OCI-M1 (cell line): ENCODE measurements around the gene OR52I1.

Experiments
- DNase-seq: peaks from one replicate; lab custom pipeline; 2025; lab: John Stamatoyannopoulos, UW

The OR52I1 gene

GRCh38 chr11:4593739-4594138 lies at the start of gene OR52I1:
Gene OR52I1 (plus strand): TSS chr11:4594039. CDS start chr11:4594039, 0 bp downstream.
- DNase-seq, result no peak

DNA sequence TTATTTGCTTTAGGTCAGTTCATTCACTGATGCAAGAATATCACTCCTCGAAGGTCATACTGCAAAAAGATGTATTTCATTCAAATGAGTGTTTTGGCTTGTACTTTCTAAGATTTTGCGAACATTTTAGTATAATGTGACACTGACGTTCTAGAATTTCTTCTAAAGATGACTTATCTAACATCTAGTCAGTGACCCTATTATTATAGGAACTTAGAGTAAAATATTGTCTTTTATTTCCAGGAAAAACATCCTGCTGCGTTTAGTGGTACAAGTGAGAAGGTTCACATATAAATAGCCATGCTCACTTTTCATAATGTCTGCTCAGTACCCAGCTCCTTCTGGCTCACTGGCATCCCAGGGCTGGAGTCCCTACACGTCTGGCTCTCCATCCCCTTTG lies 48.9 kb upstream of the OR52I1 start, which contains the start of gene OR52M1:
OR52M1 (plus strand) TSS at position 301 of the 400 bp plus-strand sequence; CDS start at position 301, 0 bp downstream.
- no peak for DNase-seq

DNA sequence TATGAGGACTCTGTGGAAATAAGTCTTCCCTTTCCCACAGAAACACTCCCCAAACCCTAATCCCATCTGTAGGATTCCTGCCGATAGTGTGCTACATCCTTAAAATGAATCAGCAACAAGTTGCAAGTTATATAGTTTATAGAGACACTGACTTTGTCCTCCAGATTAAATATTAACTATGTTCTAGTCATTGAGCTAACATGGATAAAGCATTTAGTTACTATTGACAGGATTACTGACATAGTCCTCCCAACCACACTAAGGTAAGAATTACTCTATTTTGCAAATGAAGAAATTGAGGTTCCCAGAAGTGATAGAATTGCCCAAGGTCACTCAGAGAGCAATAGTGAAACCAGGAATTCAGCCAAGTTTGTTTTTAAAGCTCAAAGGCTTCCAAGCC lies 47.0 kb upstream of the OR52I1 start:
- no peak for DNase-seq

- no peak for DNase-seq
Measured at GRCh38 chr11:4547416-4547815, 46.4 kb upstream of the OR52I1 start.

- no peak for DNase-seq
Measured at GRCh38 chr11:4551346-4551979, 42.4 kb upstream of the OR52I1 start.

GRCh38 chr11:4559527-4560440 lies 34.1 kb upstream of the OR52I1 start:
- no peak for DNase-seq

DNA sequence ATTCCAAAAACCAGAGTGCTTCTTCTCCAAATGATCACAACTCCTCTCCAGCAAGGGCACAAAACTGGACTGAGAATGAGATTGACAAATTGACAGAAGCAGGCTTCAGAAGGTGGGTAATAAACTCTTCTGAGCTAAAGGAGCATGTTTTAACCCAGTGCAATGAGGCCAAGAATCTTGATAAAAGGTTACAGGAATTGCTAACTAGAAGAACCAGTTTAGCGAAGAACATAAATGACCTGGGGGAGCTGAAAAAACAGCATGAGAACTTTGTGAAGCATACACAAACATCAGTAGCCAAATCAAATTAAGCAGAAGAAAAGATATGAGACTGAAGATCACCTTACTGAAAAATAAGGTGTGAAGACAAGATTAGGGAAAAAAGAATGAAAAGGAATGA lies 33.4 kb upstream of the OR52I1 start:
- no peak for DNase-seq

DNA sequence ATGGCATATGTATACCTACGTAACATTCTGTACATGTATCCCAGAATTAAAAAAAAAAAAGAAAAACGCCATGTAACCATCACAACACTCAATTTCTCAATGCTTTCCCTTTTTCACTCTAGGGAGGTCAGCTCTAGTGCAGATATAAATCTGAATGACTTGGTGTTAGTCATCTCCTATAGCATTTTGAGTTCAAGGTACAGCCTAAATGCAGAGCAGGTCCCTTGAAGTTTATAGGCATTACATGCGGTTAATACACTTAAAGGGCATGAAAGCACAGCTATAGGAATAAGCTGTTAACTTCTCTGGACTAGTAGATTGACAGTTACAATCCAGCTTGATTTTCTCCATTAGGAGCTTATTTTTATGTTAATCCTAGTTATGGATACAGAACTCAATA lies 28.5 kb upstream of the OR52I1 start:
- DNase-seq, result no peak

DNA sequence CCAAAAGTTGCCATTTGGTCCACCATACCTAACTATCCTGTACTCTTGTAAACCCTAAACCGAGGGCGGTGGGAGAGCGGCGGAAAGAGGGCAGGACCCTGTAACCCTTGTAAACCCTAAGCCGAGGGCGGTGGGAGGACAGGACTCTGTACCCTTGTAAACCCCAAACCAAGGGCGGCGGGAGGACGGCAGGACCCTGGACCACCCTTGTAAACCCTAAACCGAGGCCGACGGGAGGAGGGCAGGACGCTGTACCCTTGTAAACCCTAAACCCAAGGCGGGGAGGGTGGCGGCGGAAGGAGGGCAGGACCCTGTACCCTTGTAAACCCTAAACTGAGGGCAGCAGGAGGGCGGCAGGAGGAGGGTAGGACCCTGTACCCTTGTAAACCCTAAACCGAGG lies 24.8 kb upstream of the OR52I1 start:
- DNase-seq, result no peak

DNA sequence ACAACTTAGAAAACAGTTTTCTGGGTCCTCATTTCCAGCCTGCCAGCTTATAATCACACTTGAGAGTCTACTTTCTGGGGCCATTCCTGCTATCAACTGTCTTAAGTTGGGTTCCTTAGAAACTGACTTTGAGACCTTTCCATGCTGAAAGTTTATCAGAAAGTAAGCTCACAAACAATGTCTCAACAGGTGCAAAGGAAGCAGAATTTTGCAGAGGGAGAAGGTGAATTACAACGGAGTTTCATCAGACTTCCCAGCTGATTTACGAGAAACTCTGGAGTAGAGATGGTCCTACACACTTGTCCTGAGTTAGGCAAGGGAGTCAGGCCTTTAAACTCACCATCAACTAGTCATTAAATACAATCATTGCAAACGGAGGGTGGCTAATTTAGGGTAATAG lies 17.0 kb upstream of the OR52I1 start:
- DNase-seq, result peak; percentile 10

- no peak for DNase-seq
Measured at GRCh38 chr11:4577761-4578160, 16.1 kb upstream of the OR52I1 start.

GRCh38 chr11:4578624-4579023 lies 15.2 kb upstream of the OR52I1 start:
- no peak for DNase-seq

DNA sequence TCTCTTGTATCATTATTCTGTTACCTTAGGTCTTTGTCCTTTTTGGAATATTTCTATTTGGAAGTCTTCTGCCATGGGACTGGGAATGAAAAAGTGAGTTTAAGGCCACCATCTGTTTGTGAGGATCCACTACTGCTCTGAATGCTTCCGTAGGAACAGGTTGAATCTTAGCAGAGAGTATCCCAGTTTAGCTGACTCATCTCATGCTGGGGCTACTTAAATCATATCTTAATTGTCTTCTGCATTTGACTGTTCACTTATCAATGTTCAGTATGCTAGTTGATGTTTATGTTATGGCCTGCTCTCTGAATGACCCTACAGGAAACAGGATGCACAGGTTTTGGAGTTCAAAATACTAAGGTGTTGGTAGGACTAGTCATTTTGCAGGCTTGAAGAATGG lies 13.7 kb upstream of the OR52I1 start:
- DNase-seq, result peak; percentile 22

DNA sequence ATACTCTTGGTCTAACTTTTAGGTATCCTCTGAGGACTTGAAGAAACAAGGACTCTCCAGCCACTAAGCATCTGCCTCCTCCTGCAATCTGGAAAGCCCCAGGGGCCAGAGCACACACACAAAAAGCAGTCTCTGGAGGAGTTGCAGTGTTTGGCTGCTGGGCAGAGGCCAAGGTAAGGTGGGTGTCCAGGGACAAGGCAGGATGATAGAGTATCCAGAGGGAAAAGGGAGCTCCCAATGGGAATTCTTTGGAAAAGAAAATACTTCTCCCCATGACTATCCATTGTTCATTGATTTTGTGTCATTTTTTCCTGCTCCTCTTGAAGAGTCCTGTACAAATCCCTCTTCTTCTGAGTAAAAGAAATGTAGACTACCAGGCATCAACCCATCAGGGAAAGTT lies 12.4 kb upstream of the OR52I1 start, which contains the start of gene OR52I2:
OR52I2 (plus strand) TSS at position 301 of the 400 bp plus-strand sequence.
- DNase-seq, result no peak

DNA sequence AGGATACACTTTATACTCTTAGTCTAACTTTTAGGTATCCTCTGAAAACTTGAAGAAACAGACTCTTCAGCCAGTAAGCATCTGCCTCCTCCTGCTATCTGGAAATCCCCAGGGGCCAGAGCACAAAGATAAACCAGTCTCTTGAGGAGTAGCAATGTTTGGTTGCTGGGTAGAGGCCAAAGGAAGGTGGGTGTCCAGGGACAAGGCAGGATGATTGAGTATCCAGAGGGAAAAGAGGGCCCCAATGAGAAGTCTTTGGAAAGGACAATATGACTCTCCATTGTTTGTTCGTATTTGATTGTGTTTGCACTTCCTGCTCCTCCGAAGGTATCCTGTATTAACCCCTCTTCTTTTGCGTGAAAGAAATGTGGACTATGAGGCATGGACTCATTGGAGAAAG lies 4.8 kb upstream of the OR52I1 start:
- DNase-seq, result no peak

GRCh38 chr11:4605057-4605456 lies 11.2 kb downstream of the OR52I1 start:
- no peak for DNase-seq

- no peak for DNase-seq
Measured at GRCh38 chr11:4606231-4607015, 12.6 kb downstream of the OR52I1 start.

- peak; percentile 13 for DNase-seq
Measured at GRCh38 chr11:4607096-4607495, 13.3 kb downstream of the OR52I1 start.

GRCh38 chr11:4607781-4608666 lies 14.2 kb downstream of the OR52I1 start, which contains the start of gene TRIM68:
Gene TRIM68 (minus strand): TSS chr11:4608231. CDS start chr11:4605504, 2,727 bp downstream.
- DNase-seq, result peak; percentile 97

GRCh38 chr11:4610258-4610935 lies 16.6 kb downstream of the OR52I1 start:
- peak; percentile 40 for DNase-seq

DNA sequence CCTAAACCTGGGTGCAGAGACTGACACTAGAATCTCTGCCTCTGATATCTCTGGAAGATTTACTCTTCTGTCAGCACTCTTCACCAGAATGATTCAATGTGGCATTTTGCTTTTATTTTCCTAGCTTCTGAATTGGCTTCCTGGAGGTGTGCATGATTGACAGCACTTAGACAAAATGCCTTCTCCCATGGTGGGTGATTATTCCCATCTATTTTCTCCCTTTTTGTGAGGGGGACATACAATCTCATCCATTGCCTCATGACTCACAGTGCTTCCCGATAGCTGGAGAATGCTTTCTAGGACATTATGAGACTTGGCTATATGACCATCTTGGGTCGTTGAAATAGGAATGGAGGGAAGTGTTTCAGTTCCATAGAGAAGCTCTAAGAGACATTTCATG lies 18.1 kb downstream of the OR52I1 start:
- no peak for DNase-seq
